HEK293T (cell line): ENCODE results near the gene PDE3B.

Experiments used
- FOXA1 ChIP-seq: fragments of 450-650 bp; IDR thresholded peaks from 2 replicates; pipeline ENCODE4 v1.6.1; 2016; ENCODE audit warnings: mild to moderate bottlenecking
- FOXM1 ChIP-seq: fragments of 450-650 bp; IDR thresholded peaks from 2 replicates; pipeline ENCODE4 v1.6.1; 2017; ENCODE audit warnings: mild to moderate bottlenecking, borderline replicate concordance
- HDGF ChIP-seq: fragments of 450-650 bp; IDR thresholded peaks from 2 replicates; pipeline ENCODE4 v1.6.1; 2017; ENCODE audit warnings: antibody characterized with exemption, borderline replicate concordance
- L3MBTL2 ChIP-seq: fragments of 450-650 bp; conservative IDR thresholded peaks from 2 replicates; pipeline ENCODE4 v1.6.1; 2016; ENCODE audit warnings: mild to moderate bottlenecking
- SP1 ChIP-seq: fragments of 450-650 bp; IDR thresholded peaks from 2 replicates; pipeline ENCODE4 v1.6.1; 2017
- SUZ12 ChIP-seq: fragments of 450-650 bp; IDR thresholded peaks from 2 replicates; pipeline ENCODE4 v1.6.1; 2016; ENCODE audit warnings: mild to moderate bottlenecking

- TF ChIP-seq HDGF (no peak), SP1 (no peak), FOXA1 (no peak), L3MBTL2 (no peak), SUZ12 (no peak), FOXM1 (no peak)
These were observed 26.2 kb upstream of the PDE3B start for GRCh38 chr11:14617241-14618027.
